HG03108 (cell line): ENCODE results near the gene CDC42SE1.

Experiments
- ATAC-seq: cut with Tn5 transposase; IDR thresholded peaks from one replicate; pipeline ENCODE4 v1.9.1; 2021; ENCODE audit warnings: moderate library complexity; ENCODE audit not compliant: unreplicated experiment

The CDC42SE1 gene

DNA sequence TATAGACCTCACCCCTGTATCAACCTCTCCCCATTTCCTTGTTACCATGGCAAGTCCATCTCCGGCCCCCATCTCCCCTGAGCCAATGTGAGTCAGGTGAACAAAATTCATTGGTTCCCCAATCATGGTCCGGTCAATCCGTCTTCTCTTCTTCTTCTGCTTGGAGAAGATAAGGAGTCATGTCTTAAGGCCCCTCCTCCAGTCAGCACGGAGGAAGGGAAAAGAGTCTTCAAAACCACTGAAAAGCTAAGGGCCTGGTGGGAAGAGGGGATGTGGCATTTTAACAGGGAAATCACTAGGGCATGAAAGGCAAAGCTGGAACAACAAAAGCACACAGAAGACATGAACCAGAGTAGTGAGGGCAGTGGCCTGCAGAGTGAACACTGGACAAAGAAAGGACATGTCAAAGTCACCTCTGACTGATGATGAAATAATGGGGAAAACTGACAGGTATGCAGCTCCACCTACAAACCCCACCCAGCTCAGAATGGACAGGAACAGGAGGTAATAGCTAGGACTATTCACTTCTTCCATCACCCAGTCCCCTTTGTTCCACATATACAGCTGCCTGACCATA is 4.4 kb downstream of the CDC42SE1 start:
- ATAC-seq = no peak

DNA sequence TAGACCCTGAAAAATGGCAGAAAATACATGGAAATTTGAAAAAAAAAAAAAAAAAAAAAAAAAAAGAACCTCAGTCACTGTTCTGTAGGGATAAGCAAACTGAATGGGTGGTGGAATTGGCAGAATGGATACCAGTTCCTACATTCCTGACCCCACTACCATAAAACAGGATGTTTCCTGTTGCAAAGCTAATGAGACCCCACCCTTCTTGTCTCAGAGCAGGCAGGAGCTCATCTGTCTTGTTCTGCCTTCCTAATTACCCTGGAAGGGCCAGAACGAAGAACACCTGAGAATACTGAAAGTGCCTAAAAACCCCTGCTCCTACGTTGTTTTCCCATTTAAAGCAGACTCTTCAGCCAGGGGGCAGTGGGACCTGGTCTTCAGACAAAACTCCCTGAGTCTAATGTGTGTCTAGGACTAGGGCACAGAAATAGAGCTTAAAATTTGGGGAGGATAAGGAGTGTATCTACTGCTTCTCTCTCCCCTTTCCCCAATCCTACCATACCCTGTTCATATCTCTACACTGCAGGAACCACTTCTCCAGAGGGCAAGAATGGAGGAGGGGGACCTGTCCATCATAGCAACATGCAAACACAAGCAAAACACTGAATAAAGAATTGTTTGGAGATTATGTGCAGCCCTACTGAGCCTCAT is 7.9 kb downstream of the CDC42SE1 start:
- no peak for ATAC-seq

DNA sequence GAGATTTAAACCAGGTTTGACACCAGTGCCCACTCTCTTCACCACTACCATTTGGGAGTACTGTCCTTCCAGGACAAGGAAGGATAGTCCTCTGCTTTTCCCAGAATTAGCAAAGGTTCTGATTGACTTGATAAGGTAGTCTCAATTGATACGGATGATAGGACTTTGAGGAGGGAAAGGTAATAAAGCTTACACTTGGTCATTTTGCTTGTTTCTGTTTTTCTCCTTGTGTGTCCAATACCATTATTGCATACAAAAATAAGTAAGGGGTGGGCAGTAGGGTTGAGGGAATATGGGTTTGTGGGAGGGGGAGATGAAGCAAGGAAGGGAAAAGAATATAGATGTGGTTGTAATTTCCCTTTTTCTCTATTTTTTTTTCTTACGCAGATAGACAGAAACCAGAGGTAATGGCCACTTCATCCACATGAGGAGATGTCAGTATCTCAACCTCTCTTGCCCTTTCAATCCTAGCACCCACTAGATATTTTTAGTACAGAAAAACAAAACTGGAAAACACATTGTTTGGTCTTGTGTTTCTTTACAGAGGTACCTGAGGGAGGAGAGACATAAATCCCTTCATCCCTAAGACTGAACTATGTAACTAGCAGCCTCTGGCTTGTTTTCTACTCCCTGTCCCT is 9.3 kb downstream of the CDC42SE1 start:
- ATAC-seq = no peak

DNA sequence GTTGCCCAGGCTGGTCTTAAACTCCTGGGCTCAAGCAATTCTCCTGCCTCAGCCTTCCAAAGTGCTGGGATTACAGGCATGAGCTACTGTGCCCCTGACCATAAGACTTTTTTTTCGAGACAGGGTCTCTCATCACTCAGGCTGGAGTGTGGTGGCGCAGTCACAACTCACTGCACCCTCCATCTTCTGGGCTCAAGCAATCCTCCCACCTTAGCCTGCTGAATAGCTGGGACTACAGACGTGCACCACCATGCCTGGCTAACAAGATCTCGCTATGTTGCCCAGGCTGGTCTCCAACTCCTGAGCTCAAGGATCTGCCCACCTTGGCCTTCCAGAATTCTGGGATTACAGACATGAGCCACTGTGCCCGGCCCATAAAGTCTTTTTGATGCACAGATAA is 10.0 kb downstream of the CDC42SE1 start:
- ATAC-seq = no peak

DNA sequence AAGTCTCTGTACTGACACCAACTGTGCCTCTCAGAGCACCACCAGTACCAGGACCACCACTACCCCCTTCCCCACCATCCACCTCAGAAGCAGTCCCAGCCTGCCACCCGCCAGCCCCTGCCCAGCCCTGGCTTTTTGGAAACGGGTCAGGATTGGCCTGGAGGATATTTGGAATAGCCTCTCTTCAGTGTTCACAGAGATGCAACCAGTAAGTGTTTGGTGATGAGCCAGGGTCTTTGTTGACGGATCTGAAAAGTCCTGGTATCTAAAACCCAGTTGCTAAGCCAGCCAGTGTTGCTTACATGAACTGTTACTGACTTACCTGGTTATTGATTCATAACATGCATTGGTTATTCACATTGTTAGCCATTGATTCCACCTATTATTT is 10.8 kb downstream of the CDC42SE1 start:
- no peak for ATAC-seq

DNA sequence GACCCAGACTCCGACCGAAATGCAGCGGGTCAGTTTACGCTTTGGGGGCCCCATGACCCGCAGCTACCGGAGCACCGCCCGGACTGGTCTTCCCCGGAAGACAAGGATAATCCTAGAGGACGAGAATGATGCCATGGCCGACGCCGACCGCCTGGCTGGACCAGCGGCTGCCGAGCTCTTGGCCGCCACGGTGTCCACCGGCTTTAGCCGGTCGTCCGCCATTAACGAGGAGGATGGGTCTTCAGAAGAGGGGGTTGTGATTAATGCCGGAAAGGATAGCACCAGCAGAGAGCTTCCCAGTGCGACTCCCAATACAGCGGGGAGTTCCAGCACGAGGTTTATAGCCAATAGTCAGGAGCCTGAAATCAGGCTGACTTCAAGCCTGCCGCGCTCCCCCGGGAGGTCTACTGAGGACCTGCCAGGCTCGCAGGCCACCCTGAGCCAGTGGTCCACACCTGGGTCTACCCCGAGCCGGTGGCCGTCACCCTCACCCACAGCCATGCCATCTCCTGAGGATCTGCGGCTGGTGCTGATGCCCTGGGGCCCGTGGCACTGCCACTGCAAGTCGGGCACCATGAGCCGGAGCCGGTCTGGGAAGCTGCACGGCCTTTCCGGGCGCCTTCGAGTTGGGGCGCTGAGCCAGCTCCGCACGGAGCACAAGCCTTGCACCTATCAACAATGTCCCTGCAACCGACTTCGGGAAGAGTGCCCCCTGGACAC is 11.3 kb downstream of the CDC42SE1 start:
- peak; percentile 46 for ATAC-seq

DNA sequence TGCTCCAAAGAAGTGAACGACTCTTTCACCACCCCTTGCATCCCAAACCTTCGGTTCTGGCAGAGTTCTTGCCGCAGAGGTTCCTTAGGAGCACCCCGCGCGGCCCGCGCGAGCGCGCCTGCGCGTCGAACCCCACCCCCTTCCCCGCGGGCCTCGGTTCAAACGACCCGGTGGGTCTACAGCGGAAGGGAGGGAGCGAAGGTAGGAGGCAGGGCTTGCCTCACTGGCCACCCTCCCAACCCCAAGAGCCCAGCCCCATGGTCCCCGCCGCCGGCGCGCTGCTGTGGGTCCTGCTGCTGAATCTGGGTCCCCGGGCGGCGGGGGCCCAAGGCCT is 11.9 kb downstream of the CDC42SE1 start, which contains the start of gene C1orf56:
Gene C1orf56 (plus strand): TSS at position 161 of the 334 bp plus-strand sequence. CDS start 97 bp downstream, at position 258.
- ATAC-seq = peak; percentile 50

DNA sequence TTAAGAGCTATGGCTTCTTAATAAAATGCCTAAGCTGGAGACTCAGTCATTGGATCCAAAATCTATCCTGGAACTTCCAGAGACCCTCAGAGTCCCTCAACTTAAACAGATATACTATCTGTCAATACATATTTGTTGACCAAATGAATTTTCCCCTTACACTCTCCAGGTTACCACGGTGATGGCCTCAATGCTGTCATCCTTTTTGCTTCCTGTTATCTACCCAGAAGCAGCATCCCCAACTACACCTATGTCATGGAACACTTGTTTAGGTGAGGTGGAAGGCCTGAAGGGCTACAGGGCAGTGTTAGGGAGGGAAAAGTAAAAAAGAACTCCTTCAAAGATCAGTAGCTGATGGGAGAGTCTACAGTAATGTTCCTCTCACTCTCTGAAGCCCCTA is 16.3 kb downstream of the CDC42SE1 start:
- no peak for ATAC-seq

DNA sequence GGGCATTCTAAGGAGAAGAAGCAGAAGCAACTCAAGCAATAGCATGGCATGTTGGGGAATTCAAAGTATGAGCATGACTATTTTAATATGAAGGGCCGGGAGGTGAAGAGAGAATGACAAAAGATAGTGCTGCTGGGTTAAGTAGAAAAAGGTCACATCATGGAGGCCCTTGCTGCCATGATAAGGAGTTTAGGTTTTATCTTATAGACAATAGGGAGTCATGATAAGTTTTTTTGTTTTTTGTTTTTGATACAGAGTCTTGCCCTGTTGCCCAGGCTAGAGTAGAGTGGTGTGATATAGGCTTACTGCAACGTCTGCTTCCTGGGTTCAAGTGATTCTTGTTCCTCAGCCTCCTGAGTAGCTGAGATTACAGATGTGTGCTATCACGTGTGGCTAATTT is 19.9 kb downstream of the CDC42SE1 start:
- no peak for ATAC-seq

DNA sequence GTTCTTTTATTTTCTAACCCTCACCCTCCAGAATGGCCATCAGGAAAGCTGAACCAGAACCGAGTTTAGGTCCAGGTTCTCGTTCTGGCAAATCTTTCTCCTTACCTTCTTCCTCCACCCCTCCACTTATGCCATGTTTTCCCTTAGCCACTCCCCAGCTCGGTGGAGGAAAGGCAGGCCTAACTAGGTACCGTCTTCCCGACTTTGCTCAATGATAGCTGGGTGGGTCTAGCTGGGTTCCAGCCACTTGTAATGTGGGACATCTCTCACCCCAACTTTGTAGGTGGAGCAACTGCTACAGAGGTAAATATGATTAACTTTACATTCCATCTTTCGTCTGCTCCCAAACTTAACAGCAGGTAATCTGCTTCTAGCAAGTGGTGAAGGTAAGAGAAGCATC is 22.4 kb downstream of the CDC42SE1 start:
- no peak for ATAC-seq

DNA sequence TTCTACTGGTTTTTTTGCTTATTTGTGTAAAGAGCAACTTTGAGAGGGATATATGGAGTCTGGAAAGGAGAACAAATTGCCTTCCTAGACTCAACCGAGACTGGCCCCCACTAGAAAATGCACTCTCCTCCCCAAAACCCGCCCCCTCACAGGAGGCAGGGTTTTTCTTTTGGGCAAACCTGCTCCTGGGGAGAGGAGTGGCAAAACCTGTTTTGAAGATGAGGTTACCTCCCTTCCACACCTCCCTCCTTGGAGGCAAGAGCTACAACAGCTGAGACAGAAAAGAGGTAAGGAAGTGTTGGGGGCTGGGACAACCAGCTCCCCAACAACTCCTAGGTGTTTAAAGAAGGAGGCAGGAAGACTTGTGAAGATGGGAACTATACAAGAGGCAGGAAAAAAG is 23.1 kb downstream of the CDC42SE1 start, which contains the start of gene BNIPL:
Gene BNIPL (plus strand): TSS at position 231 of the 400 bp plus-strand sequence. CDS start 140 bp downstream, at position 371.
- ATAC-seq = no peak

DNA sequence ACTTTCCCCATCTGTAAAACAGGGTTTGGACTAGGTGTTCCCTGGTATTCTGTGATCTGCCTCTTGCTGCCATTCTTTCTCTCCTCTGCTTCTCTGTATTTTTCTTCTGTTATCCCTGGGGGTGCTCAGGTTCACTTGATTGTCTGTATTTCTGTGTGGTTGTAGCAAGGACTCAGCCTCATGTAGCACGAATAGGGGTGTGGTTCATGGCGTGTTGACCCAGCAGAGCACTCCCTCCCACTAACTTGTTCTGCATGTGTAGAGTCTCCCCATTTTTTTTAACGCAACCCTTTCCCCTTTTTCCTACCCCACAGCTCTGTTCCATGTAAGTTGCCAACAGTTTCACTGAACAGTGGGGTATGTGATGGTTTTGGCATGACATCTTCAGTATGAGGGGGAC is 24.3 kb downstream of the CDC42SE1 start:
- ATAC-seq = no peak

DNA sequence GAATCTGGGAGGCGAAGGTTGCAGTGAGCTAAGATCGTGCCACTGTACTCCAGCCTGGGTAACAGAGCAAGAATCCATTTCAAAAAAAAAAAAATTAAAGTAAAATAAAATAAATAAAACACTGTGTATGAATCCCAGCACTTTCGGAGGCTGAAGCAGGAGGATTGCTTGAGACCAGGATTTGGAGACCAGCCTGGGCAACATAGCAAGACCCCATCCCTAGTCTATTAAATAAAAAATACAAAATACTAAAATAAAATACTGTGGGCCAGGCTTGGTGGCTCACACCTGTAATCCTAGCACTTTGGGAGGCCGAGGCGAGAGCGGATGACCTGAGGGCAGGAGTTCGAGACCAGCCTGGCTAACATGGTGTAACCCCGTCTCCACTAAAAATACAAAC is 27.3 kb downstream of the CDC42SE1 start:
- no peak for ATAC-seq

DNA sequence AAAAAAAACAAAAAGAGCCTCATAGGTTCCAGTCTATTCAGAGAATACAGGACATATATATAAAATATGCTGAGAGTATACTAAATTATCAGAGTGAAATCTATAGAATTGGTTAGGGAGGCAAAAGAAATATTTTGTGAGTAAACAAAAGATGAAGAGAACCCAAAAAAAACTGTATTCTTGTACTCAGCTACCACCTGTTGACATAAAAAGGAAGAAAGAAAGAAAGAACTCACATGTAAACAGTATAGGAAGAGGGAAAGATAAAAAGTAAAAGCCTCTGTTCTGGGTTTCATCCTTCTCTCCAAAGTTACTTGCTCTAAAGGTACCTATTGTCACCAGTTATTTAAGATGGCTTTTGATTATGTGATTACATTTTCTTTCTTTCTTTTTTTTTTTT is 33.0 kb downstream of the CDC42SE1 start:
- no peak for ATAC-seq

DNA sequence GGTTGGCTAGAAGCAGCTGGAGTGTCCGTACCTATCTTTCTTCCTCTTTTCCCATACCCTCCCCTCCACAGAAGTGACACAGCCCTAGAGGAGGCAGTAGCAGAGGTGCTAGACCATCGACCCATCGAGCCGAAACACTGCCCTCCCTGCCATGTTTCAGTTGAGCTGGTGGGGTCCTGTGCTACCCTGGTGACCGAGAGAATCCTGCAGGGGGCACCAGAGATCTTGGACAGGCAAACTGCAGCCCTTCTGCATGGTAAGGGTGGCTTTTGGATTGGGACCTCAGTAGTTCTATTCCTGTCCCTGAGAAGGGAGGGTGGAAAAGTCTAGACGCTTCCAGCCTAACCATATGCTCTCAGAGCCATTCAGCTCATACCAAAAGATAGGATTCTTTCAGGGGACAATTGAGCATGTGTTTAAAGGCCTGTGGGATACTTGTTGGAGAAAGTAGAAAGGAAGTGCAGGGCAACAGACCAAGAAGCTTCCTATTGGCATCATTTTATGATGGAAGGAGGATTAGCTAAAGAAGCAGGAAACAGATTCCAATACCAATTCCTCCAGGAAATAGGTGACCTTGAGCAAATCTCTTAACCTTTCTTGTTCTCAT is 34.8 kb downstream of the CDC42SE1 start:
- no peak for ATAC-seq

DNA sequence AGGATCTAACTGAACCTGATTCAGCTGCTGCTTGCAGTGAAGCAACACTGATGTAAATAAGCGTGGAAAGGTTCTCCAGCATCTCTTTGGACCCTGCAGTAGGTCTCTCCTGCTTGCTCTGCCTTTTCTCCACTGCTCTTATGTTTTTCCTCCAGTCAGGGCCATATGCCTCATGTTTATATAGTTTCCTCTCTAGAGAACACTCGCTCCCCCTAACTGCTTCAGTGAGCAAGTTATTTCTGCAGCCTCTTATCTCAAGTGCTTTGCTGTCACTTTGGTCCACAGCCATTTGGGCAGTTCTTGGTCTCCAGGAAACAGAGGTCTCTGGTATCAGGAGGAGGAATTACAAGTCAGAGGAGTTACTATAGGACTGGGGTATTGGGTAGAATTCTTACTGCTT is 45.9 kb downstream of the CDC42SE1 start:
- ATAC-seq = no peak

DNA sequence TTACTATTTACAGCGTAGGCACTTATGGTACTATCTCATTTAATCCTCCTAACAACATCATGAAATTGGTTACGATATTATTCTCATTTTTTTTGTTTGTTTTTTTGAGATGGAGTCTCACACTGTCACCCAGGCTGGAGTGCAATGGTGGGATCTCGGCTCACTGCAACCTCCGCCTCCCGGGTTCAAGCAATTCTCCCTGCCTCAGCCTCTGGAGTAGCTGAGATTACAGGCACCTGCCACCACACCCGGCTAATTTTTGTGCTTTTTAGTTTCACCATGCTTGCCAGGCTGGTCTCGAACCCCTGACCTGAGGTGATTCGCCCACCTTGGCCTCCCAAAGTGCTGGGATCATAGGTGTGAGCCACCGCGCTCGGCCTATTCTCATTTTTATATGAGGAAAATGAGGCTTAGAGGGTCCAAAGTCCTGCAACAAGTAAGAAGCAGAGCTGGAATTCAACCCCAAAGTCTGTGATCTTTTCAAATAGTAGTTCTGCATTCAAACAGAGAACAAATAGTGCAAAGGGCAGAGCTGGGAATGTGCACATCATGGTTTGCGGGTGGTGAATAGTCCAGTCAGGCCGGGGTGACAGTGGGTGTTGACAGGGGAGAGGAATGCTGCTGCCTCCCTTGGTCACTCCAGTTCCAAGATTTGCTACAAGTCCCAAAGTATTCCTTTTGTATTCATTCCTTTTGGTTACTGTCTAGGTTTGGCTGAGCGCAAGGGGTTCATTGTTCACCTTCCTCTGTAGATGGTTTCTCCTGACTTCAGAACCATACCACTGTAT is 46.5 kb downstream of the CDC42SE1 start:
- no peak for ATAC-seq

DNA sequence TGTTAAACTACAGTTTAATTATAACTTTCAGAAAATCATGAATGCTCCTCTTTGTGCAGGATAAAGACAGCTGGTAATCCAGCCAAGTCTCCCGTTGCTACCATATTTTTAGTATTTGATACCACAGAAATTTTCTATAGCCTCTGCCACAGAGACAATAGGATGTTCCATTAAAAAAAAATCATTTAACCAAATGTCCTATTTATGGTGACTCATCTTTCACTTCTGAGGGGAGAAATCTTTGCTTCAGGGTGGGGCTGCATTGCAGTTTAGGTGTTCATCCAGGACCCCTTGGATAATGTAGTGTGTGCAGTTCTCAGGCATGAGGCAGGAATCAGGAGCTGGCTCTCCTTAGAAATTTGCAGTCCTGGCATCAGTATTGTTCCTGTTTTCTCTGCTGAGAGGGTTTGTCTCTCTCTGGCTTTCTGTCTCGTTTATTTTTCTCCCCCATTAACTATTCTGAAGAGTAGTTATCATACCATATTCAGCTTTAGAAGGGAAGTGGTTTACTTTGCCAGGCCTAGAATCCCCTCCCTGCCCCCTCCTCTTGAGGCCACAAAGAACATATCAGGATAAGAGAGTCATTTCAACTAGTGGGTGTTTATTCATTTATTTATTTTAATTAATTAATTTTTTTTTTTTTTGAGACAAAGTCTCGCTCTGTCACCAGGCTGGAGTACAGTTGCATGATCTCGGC is 48.1 kb downstream of the CDC42SE1 start:
- no peak for ATAC-seq

DNA sequence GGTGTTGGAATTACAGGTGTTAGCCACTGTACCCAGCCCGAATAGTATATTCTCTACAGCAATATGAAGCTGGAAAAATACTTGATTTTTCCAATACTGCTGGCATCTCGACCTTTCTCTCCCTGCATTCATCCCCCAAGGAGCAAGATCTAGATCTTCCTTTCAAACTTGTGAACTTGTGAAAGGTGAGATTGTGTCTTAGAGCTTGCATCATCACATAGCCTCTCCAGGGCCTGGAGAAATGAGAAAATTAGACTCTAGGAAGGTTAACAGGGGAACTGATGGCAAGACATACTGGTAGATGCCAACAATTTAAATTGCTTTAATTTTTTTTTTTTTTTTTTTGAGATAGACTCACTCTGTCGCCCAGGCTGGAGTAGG is 49.1 kb downstream of the CDC42SE1 start:
- ATAC-seq = no peak
